CD4-positive, alpha-beta T cell (primary cell): Measurements from ENCODE around the gene TSR3. TPM values are rescaled to one million over a fixed set of nuclear protein-coding genes. Genes with fewer than 3 reads are reported as not detected.

Experiments used
- ATAC-seq: fragments of 200-7000 bp; cut with Tn5 transposase; one replicate; pipeline ENCODE4 v1.10.0; 2022; ENCODE audit warnings: mild to moderate bottlenecking; ENCODE audit not compliant: poor library complexity
- CTCF ChIA-PET: fragments of 350-600 bp; sonication (Branson Sonifier 250); formaldehyde crosslinking; loops from one replicate; lab custom pipeline; 2021; ENCODE audit warnings: antibody characterized with exemption, inconsistent platforms; lab: Charles Lee
- POLR2A ChIA-PET: fragments of 350-600 bp; sonication (Branson Sonifier 250); formaldehyde crosslinking; loops from one replicate; lab custom pipeline; 2021; ENCODE audit warnings: antibody characterized with exemption, inconsistent platforms; lab: Charles Lee
- DNase-seq, 14 experiments: peaks; one replicate each; pipeline ENCODE4 v3.0.0-alpha.2; 2013 to 2020; ENCODE audit warnings: mixed read lengths in 2 of 14
- H3K27ac ChIP-seq, 2 donors: one replicate each; pipeline versions ENCODE4 v1.5.1 to v1.7.0; 2013; ENCODE audit warnings: low read length in 2 of 2, low read depth in 1 of 2, mild to moderate bottlenecking in 1 of 2
- H3K27me3 ChIP-seq, 2 experiments: 1 replicate in 1 of 2; 2 replicates in 1 of 2; pipeline versions ENCODE4 v1.6.1 to v1.7.0; 2013; ENCODE audit warnings: low read length in 2 of 2, control low read depth in 1 of 2, mild to moderate bottlenecking in 1 of 2, moderate library complexity in 1 of 2; ENCODE audit not compliant: insufficient read depth in 2 of 2, control insufficient read depth in 1 of 2
- H3K36me3 ChIP-seq: one replicate; pipeline ENCODE4 v1.6.1; 2013; ENCODE audit warnings: low read length, control low read depth; ENCODE audit not compliant: insufficient read depth
- H3K4me1 ChIP-seq: one replicate; pipeline ENCODE4 v1.6.1; 2013; ENCODE audit warnings: low read length, control low read depth; ENCODE audit not compliant: insufficient read depth
- H3K4me3 ChIP-seq: one replicate; pipeline ENCODE4 v1.5.1; 2013; ENCODE audit warnings: mild to moderate bottlenecking, low read length, moderate library complexity
- H3K9me3 ChIP-seq, 2 experiments: 1 replicate in 1 of 2; 2 replicates in 1 of 2; pipeline versions ENCODE4 v1.6.1 to v1.7.0; 2013; ENCODE audit warnings: low read length in 2 of 2, mild to moderate bottlenecking in 2 of 2, control low read depth in 1 of 2, moderate library complexity in 1 of 2; ENCODE audit not compliant: control insufficient read depth in 1 of 2, insufficient read depth in 1 of 2
- H3K27ac Mint-ChIP-seq: one replicate; pipeline ENCODE4 v1.8.0; 2020; ENCODE audit warnings: mixed read lengths
- H3K27me3 Mint-ChIP-seq: one replicate; pipeline ENCODE4 v1.8.0; 2021; ENCODE audit warnings: mixed read lengths
- H3K36me3 Mint-ChIP-seq: one replicate; pipeline ENCODE4 v1.8.0; 2021; ENCODE audit warnings: low read depth, mixed read lengths
- H3K4me1 Mint-ChIP-seq: one replicate; pipeline ENCODE4 v1.8.0; 2021; ENCODE audit warnings: low read depth, mixed read lengths
- H3K4me3 Mint-ChIP-seq: one replicate; pipeline ENCODE4 v1.8.0; 2020; ENCODE audit warnings: mild to moderate bottlenecking, mixed read lengths
- H3K9me3 Mint-ChIP-seq: one replicate; pipeline ENCODE4 v1.8.0; 2020; ENCODE audit warnings: mixed read lengths
- CTCF ChIP-seq: fragments of 200-600 bp; IDR thresholded peaks from one replicate; pipeline ENCODE4 v1.8.0; 2022; ENCODE audit warnings: antibody characterized with exemption, mild to moderate bottlenecking
- intact Hi-C, 2 experiments: fragments of 100-400 bp; cut with DNase I in 1 of 2; cut with micrococcal nuclease in 1 of 2; formaldehyde crosslinking; loops; one replicate each; pipeline versions ENCODE4 v1.15.1 to v1.9.0; 2023 to 2025; cut with DNase I, micrococcal nuclease
- total RNA-seq, 174 experiments: library from RNA in 2 of 174; stranded (reverse) in 2 of 174; gene quantifications; one replicate each; pipeline ENCODE4 v1.2.3 and lab custom pipeline; 2021 to 2026

TSR3 gene
- total RNA-seq, 2 experiments from 2014 or later = 19.9 to 21.4 TPM

DNA sequence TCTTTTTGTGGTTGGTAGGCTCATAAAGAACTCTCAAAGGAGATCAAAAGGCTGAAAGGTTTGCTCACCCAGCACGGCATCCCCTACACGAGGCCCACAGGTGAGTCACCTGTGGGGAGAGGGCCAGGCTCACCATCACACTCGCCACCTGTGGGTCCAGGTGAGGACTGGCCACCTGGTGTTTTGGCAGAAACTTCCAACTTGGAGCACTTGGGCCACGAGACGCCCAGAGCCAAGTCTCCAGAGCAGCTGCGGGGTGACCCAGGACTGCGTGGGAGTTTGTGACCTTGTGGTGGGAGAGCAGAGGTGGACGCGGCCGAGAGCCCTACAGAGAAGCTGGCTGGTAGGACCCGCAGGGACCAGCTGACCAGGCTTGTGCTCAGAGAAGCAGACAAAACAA is 11.1 kb upstream of the TSR3 start:
- peaks cover 62% of the 10 kb centered on the region for H3K36me3 ChIP-seq
- Mint-ChIP-seq H3K27ac (no peak overlapping the region), H3K27me3 (no peaks in the 10 kb centered on the region), H3K4me1 (peaks cover 4% of the 10 kb centered on the region), H3K4me3 (no peak overlapping the region), H3K9me3 (no peaks in the 10 kb centered on the region), H3K36me3 (peaks cover 44% of the 10 kb centered on the region)
- intact Hi-C loops = no loop called here
- POLR2A ChIA-PET = interaction anchor here (0.8 to 1.4 kb wide), 2 partner anchors 58 to 176 kb away, joined by 3 to 4 read pairs; partner anchors contain the start of gene UQCC4
- H3K4me1 ChIP-seq = no peaks in the 10 kb centered on the region
- CTCF ChIA-PET = interaction anchor here (0.7 to 2.2 kb wide), 15 partner anchors 9 to 361 kb away, joined by 3 to 15 read pairs (median 4); partner anchors contain the start of gene UQCC4
- H3K4me3 ChIP-seq = no peak overlapping the region
- no peak for DNase-seq
- H3K9me3 ChIP-seq = no peaks in the 10 kb centered on the region
- ATAC-seq = no peak
- H3K27me3 ChIP-seq = no peaks in the 10 kb centered on the region
- no peak overlapping the region for H3K27ac ChIP-seq
- TF ChIP-seq CTCF = no peak

DNA sequence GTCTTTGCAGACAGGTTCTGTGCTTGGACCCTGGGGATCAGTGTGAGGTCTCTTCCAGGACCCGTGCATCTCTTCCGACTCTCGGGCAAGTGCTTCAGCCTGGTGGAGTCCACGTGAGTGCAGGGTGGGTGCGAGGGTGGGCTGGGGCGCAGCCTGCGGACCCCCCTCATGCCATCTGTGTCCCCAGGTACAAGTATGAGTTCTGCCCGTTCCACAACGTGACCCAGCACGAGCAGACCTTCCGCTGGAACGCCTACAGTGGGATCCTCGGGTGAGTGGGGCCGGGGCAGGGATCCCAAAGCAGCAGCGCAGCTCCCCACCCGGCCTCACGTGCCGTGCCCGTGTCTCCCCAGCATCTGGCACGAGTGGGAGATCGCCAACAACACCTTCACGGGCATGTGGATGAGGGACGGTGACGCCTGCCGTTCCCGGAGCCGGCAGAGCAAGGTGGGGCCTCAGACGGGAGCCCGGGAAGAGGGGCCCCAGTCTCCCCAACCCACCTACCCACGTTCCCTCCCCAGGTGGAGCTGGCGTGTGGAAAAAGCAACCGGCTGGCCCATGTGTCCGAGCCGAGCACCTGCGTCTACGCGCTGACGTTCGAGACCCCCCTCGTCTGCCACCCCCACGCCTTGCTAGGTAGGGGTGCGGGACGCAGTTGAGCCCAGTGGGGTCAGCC is 10.1 kb upstream of the TSR3 start:
- Histone ChIP-seq H3K4me3 (no peak overlapping the region), H3K36me3 (peaks cover 55% of the 10 kb centered on the region), H3K27ac (no peak overlapping the region), H3K4me1 (no peaks in the 10 kb centered on the region), H3K9me3 (no peaks in the 10 kb centered on the region), H3K27me3 (no peaks in the 10 kb centered on the region)
- no peak overlapping the region for H3K27ac Mint-ChIP-seq
- peaks cover 44% of the 10 kb centered on the region for H3K36me3 Mint-ChIP-seq
- peaks cover 4% of the 10 kb centered on the region for H3K4me1 Mint-ChIP-seq
- no peaks in the 10 kb centered on the region for H3K9me3 Mint-ChIP-seq
- ChIA-PET POLR2A (no interaction called here), CTCF (interaction anchor here (2.2 kb wide), 1 partner anchor 8 kb away, joined by 14 read pairs; no protein-coding TSS in a partner anchor)
- TF ChIP-seq CTCF = no peak
- ATAC-seq (no peak), DNase-seq (no peak)
- H3K4me3 Mint-ChIP-seq = no peak overlapping the region
- H3K27me3 Mint-ChIP-seq = no peaks in the 10 kb centered on the region
- intact Hi-C loops = no loop called here

GRCh38 chr16:1357906-1358566 is 6.4 kb upstream of the TSR3 start:
- H3K27me3 ChIP-seq = no peaks in the 10 kb centered on the region
- H3K27ac Mint-ChIP-seq = no peak overlapping the region
- H3K4me1 Mint-ChIP-seq = peaks cover 12% of the 10 kb centered on the region
- peaks cover 17% of the 10 kb centered on the region for H3K36me3 Mint-ChIP-seq
- no peak for TF ChIP-seq CTCF
- DNase-seq = no peak
- H3K4me3 ChIP-seq = no peak overlapping the region
- CTCF ChIA-PET = no interaction called here
- ATAC-seq = no peak
- intact Hi-C loops = no loop called here
- peaks cover 21% of the 10 kb centered on the region for H3K4me1 ChIP-seq
- H3K9me3 Mint-ChIP-seq = no peaks in the 10 kb centered on the region
- H3K36me3 ChIP-seq = peaks cover 24% of the 10 kb centered on the region
- POLR2A ChIA-PET = no interaction called here
- H3K9me3 ChIP-seq = no peaks in the 10 kb centered on the region
- peak overlapping the region; percentile 25 for H3K4me3 Mint-ChIP-seq
- H3K27me3 Mint-ChIP-seq = no peaks in the 10 kb centered on the region
- H3K27ac ChIP-seq = no peak overlapping the region
